Forelimb muscle (tissue), 1 donor: Measurements from ENCODE around the gene TCF7L2. TPM values are rescaled to one million over a fixed set of nuclear protein-coding genes. Genes with fewer than 3 reads are reported as not detected.

Source experiments
- DNase-seq: peaks from one replicate; pipeline ENCODE4 v3.0.0-alpha.2; 2013; ENCODE audit warnings: low read depth
- polyA plus RNA-seq: library from polyadenylated mRNA; unstranded; fragments of 120-200 nt; gene quantifications from one replicate; pipeline ENCODE4 v1.2.1, GENCODE V29; 2013; ENCODE audit not compliant: insufficient read length

Gene TCF7L2
- polyA plus RNA-seq, 1 donor, result 47.5 TPM

DNA sequence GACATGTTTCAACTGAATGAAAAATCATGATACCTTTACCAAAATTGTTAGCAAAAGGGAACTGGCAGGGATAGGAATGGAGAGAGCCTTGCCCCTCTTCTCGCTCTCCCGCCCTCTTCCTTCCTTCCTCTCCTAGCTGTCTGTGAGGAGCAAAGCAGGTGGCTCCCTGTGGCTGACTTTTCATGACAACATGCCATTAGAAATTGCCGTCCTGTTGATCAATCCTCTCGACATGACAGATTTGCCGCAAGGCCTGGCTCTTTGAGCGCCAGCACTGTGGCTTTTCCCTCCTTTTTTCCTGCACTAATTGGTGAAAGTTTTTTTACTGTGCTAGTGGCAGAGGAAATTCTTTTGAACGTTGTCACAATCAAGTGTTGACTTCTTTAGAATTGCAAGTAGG lies 171.1 kb downstream of the TCF7L2 start:
- no peak for DNase-seq

DNA sequence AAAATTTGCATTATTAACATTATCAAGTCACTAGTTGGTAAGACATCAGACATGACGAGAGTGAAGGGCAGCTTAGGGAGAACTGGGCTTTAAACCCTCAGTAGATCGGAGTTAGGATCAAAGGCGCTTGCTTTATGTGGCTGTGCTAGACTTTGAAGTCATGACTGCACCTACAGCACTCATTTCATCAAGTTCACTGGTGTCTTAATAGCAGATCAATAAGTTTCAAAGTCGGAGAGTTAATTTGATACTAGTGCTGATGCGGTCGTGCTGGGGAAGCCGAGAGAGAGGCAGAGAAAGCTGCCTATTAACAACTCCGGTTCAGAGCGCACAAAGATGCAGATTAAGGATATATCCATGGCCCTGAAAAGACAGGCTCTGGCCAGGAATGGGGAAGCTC lies 172.9 kb downstream of the TCF7L2 start:
- no peak for DNase-seq

DNA sequence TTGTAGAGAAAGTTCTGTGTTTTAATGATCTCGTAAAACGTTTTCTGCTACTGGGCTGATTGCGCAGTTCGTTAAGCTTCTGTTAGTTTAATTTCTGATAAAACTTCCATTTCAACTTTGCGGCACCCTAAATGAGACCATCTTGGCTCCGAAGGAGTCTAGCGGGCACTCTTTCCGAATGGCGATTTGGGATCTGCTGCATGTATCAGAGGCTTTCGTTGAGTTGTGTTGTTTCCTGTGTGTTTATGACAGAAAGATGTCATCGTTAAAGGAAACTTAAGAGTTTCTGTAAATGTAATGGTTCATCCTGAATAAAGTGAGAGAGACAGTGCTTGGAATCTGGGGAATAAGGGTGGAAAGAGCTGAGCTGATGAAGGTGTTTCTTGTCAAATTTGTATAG lies 174.7 kb downstream of the TCF7L2 start:
- DNase-seq, result no peak

GRCh38 chr10:113125612-113126011 lies 175.6 kb downstream of the TCF7L2 start:
- DNase-seq, result no peak

- DNase-seq, result no peak
These were observed 176.5 kb downstream of the TCF7L2 start for GRCh38 chr10:113126229-113127201.

DNA sequence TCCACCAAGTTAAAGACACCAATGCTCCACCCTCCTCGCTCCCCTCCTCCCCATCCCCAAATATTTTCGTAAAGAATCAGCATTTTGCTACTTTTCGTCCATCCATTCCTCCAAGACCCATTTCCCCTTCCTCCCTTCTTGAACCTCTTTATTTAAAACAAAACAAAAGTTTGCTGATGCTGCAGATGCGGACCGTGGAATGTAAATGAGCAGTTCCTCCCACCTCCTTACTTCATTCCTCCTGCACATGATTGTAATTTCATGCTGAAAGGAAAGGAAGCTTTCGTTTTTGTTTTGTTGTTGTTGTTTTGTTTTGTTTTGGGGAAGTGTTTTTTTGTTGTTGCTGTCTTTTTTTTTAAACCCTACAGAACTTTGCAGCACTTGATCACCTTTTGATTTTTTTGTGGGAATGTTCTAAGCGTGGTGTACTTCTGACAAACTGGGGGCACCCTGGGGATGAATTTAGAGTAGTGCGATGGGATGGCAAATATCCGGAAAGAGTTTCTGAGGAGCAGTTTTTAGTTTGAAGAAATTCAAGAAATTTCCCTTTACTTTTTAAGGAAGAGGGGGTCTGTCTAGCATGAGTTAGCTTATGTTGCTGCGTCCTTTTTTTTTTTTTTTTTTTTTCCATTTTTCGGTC lies 177.3 kb downstream of the TCF7L2 start:
- DNase-seq, result no peak

DNA sequence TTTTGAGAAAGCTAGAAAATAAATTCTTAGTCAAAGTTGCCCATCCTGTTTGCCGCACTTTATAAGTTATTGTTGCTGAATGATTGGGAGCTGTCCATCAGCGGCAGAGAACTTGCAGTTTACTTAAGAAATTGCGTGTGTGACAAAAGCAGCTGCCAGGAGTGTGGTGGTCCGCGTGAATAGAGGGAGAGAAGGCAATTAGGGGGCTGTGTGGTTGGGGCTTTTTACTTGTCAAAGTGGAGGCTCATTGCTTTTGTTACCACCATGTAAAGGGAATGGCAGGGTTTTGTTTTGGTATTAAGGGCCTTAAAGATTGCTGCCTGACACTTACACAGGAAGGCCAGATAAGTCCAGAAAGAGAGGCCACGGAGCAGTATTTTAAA lies 177.8 kb downstream of the TCF7L2 start:
- no peak for DNase-seq

GRCh38 chr10:113128450-113129070 lies 178.5 kb downstream of the TCF7L2 start:
- no peak for DNase-seq

DNA sequence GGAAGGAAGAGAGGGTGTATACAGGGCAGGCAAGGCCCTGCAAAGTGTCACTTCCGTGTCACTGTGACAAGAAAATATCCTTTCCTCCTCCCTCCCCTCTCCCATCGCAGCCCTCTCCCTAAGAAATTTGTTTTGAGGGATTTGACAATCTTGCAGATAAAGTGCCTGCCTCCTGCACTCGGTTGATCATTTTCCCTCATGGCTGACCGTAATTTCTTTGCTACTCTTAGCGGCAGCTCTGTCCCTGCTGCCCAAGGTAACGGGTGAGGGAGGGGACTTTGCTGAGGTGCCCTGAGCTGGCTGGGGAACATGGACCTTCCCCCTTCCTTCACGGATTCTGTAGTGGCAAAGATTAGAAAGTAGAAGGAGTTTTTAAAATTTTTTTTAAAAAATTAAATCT lies 179.1 kb downstream of the TCF7L2 start:
- no peak for DNase-seq

- no peak for DNase-seq
These were observed 180.1 kb downstream of the TCF7L2 start for GRCh38 chr10:113130014-113130641.

GRCh38 chr10:113131613-113132261 lies 181.7 kb downstream of the TCF7L2 start:
- no peak for DNase-seq

DNA sequence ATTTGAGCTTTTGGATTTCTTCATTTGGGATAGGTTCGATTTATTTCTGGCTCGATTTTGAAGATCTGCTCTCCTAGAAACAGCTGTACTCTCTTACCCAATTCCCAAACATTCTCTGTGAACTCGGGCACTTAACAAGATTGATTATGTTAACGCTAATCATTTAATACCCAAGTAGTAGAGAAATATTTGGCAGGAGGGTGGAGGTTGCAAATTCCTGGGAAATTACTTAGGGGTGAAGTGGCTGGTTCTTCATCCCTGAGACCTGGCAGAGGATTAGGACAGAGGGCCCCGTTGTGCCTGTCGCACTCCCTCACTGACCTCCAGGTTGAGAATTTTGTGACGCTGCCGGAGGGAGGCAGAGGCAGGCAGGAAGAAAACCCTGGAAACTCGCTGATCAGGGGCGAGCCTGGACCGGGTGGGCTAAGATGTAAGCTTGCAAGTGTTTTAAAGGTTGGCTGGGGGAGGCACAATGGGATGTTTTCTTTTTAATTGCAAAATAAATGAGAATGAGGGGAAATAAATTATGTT lies 182.6 kb downstream of the TCF7L2 start:
- DNase-seq, result no peak

GRCh38 chr10:113133497-113134115 lies 183.6 kb downstream of the TCF7L2 start:
- DNase-seq, result no peak

DNA sequence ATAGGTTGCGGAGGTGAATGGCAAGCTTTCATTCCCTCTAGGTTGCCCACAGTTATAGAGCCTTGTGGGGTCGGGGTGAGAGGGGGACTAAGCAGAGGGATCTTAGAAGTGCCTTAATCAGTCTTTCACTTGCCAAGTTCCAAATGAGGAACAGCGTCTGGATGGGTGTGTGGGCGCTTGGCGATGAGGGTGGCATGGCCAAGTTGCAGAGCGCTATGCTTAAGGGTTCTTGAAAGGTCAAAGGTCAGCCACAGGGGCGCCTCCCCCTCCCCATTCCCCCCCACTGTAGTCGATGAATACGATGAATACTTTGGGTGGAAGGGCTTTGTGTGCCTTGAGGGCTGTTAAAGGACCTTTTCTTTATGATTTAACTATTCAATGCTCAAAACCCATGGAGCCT lies 185.0 kb downstream of the TCF7L2 start:
- DNase-seq, result no peak

GRCh38 chr10:113137941-113138685 lies 188.1 kb downstream of the TCF7L2 start:
- DNase-seq, result no peak

DNA sequence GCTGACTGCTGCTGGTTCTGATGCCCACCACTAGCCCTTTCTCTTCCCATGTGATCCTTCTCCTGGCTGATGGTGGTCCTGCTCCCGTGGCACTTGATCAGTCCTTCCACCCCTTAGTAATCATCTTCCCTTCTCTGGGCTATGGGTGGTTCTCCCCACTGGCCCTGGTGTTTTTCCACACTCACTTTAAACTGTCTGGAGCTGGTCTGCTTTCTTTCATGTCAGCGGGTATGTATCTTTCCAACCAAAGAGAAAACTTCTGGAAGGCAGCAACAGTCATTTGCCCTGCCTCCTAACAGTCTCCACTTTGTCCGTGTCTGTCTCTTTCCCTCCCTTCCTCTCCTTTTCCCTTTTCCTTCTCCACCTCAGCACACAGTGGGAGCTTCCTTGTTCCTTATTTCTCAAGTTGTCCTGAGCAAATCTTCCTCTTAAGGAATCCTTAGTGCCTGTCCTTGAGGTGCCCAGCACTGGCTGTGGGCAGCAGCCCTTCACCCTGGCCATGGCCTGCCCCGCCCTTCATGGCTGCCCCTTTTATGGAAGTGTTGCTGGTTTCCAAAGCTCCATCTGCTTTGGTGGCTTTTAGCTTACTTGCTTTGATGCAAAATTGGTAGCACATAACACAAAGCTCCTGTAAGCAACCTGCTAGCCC lies 189.0 kb downstream of the TCF7L2 start:
- no peak for DNase-seq

- no peak for DNase-seq
These were observed 189.7 kb downstream of the TCF7L2 start for GRCh38 chr10:113139699-113140098.

DNA sequence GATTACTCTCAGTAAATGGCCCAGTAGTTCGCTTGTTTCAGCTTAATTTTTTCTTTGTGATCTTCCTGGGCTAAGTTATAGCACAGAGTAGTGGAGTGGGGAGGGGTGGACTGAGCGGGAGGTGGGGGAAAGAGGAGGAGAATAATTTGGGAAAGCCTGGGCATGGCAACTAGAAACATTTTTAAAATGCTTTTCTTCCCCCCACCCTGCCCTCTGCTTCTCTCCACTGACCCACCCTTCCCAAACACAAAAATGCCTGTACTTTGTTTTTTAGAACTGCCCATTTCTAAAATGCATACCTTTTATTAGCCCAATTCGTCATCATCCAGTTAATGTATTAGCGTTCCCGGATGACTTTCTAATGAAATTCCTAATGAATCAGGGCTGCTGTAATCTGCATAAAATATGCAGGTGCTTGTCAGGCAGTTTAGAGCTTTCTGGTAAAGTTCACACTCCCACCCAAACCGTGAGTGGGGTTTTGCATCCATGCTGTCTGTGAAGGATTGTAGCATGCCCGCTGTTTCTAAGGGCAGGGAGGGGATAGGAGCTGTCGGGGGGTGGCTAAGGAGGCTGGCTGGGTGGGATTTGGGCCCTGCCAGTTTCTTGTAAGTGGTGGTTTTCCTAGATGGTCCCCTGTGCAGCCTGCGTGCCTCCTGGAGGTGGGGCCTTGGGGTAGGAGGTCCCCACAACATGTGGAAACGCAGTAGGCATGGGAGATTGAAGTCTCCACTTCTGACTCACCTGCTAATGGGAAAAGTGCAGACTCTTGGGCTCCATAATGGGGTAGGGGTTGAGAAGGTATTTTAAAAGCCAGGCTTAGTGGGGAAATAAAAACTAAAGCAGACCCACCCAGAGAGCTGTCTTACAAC lies 190.3 kb downstream of the TCF7L2 start:
- no peak for DNase-seq
